C4-2B (cell line): ENCODE data around the gene CAPN7.

Source experiments
- ZFX ChIP-seq: fragments of 450-650 bp; IDR thresholded peaks from 2 replicates; pipeline ENCODE4 v1.6.1; 2017
- TF ChIP-seq, protein P1 (sequence below): fragments of 450-650 bp; conservative IDR thresholded peaks from 2 replicates; pipeline ENCODE4 v1.5.1; 2017; ENCODE audit warnings: mild to moderate bottlenecking

DNA sequence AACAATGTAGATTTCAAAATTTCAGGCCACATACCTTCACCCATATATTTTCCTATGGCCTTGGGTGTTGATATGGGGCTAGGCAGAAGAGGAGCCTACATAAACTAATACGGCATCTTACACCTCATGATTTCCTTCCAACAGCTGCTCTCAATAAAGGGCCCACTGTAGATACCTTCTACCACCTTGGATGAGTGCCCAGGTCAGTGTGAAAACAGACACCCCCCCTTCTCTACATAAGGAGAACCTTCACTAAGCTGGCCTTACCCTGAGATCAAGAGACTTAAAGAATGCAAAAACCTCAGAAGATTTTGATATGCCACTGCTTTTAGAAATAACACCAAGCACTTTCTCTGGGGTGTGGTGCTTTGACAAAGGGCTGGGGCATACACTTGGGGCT lies 83.6 kb downstream of the CAPN7 start:
- TF ChIP-seq, protein P1, sequence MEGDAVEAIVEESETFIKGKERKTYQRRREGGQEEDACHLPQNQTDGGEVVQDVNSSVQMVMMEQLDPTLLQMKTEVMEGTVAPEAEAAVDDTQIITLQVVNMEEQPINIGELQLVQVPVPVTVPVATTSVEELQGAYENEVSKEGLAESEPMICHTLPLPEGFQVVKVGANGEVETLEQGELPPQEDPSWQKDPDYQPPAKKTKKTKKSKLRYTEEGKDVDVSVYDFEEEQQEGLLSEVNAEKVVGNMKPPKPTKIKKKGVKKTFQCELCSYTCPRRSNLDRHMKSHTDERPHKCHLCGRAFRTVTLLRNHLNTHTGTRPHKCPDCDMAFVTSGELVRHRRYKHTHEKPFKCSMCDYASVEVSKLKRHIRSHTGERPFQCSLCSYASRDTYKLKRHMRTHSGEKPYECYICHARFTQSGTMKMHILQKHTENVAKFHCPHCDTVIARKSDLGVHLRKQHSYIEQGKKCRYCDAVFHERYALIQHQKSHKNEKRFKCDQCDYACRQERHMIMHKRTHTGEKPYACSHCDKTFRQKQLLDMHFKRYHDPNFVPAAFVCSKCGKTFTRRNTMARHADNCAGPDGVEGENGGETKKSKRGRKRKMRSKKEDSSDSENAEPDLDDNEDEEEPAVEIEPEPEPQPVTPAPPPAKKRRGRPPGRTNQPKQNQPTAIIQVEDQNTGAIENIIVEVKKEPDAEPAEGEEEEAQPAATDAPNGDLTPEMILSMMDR = no peak
- no peak for TF ChIP-seq ZFX
